ENCODE results near the gene NISCH.

DNA sequence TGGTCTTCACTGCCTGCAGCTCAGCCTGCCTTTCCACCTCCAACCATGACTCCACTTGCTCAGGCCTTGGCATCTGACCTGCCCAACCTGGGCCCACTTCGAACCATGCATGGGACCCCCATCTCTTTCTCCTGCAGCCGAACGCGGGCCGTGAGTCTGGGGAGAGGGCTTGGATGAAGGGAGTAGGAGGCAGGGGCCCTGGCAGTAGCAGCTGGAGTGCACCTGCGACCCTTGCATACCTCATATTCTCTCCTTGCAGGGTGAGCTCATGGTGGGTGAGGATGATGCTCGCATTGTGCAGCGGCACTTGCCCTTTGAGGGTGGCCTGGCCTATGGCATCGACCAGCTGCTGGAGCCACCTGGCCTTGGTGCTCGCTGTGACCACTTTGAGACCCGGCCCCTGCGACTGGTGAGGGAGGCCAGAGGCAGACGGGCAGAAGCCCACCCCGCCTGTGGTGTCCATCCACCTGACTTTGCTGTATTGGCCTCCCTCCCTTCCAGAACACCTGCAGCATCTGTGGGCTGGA, 64.8 kb downstream of the NISCH start:
- TF ChIP-seq POLR2A (IDR thresholded peaks at IDR 0.05; ENCODE audit: low read length): no peak
- TF ChIP-seq, protein P1, sequence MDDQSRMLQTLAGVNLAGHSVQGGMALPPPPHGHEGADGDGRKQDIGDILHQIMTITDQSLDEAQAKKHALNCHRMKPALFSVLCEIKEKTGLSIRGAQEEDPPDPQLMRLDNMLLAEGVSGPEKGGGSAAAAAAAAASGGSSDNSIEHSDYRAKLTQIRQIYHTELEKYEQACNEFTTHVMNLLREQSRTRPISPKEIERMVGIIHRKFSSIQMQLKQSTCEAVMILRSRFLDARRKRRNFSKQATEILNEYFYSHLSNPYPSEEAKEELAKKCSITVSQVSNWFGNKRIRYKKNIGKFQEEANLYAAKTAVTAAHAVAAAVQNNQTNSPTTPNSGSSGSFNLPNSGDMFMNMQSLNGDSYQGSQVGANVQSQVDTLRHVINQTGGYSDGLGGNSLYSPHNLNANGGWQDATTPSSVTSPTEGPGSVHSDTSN (IDR thresholded peaks at IDR 0.05): no peak
- TF ChIP-seq, protein P2, sequence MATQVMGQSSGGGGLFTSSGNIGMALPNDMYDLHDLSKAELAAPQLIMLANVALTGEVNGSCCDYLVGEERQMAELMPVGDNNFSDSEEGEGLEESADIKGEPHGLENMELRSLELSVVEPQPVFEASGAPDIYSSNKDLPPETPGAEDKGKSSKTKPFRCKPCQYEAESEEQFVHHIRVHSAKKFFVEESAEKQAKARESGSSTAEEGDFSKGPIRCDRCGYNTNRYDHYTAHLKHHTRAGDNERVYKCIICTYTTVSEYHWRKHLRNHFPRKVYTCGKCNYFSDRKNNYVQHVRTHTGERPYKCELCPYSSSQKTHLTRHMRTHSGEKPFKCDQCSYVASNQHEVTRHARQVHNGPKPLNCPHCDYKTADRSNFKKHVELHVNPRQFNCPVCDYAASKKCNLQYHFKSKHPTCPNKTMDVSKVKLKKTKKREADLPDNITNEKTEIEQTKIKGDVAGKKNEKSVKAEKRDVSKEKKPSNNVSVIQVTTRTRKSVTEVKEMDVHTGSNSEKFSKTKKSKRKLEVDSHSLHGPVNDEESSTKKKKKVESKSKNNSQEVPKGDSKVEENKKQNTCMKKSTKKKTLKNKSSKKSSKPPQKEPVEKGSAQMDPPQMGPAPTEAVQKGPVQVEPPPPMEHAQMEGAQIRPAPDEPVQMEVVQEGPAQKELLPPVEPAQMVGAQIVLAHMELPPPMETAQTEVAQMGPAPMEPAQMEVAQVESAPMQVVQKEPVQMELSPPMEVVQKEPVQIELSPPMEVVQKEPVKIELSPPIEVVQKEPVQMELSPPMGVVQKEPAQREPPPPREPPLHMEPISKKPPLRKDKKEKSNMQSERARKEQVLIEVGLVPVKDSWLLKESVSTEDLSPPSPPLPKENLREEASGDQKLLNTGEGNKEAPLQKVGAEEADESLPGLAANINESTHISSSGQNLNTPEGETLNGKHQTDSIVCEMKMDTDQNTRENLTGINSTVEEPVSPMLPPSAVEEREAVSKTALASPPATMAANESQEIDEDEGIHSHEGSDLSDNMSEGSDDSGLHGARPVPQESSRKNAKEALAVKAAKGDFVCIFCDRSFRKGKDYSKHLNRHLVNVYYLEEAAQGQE (IDR thresholded peaks at IDR 0.05): no peak
- TF ChIP-seq JUN (IDR thresholded peaks at IDR 0.05): no peak
- TF ChIP-seq, protein P3, sequence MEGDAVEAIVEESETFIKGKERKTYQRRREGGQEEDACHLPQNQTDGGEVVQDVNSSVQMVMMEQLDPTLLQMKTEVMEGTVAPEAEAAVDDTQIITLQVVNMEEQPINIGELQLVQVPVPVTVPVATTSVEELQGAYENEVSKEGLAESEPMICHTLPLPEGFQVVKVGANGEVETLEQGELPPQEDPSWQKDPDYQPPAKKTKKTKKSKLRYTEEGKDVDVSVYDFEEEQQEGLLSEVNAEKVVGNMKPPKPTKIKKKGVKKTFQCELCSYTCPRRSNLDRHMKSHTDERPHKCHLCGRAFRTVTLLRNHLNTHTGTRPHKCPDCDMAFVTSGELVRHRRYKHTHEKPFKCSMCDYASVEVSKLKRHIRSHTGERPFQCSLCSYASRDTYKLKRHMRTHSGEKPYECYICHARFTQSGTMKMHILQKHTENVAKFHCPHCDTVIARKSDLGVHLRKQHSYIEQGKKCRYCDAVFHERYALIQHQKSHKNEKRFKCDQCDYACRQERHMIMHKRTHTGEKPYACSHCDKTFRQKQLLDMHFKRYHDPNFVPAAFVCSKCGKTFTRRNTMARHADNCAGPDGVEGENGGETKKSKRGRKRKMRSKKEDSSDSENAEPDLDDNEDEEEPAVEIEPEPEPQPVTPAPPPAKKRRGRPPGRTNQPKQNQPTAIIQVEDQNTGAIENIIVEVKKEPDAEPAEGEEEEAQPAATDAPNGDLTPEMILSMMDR (IDR thresholded peaks at IDR 0.05): no peak
- TF ChIP-seq, protein P4, sequence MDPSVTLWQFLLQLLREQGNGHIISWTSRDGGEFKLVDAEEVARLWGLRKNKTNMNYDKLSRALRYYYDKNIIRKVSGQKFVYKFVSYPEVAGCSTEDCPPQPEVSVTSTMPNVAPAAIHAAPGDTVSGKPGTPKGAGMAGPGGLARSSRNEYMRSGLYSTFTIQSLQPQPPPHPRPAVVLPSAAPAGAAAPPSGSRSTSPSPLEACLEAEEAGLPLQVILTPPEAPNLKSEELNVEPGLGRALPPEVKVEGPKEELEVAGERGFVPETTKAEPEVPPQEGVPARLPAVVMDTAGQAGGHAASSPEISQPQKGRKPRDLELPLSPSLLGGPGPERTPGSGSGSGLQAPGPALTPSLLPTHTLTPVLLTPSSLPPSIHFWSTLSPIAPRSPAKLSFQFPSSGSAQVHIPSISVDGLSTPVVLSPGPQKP (IDR thresholded peaks at IDR 0.05; ENCODE audit: low read depth, low read length): no peak
- no peak for TF ChIP-seq EP300 (IDR thresholded peaks at IDR 0.05)
- TF ChIP-seq CHD2 (IDR thresholded peaks at IDR 0.05; ENCODE audit: low read length, partially characterized antibody): no peak
- TF ChIP-seq HOXA7 (CRISPR knock-in tag; IDR thresholded peaks at IDR 0.05): no peak
- TF ChIP-seq FOSL2 (IDR thresholded peaks at IDR 0.05): no peak
- no peak for TF ChIP-seq FOSL2 (CRISPR knock-in tag; IDR thresholded peaks at IDR 0.05)
- no peak for TF ChIP-seq CBX8 (IDR thresholded peaks at IDR 0.05)
